Pulmonary artery endothelial cell (primary cell): ENCODE results near the gene ANK3. TPM values are rescaled to one million over a fixed set of nuclear protein-coding genes. Genes with fewer than 3 reads are reported as not detected.

ENCODE experiments used
- DNase-seq: peaks from one replicate; pipeline ENCODE4 v3.0.0-alpha.2; 2011; ENCODE audit warnings: low read depth, low spot score
- total RNA-seq: library from RNA; depleted of rRNA; stranded (reverse); fragments of >200 nt; gene quantifications from 2 replicates; pipeline ENCODE4 v1.2.3, GENCODE V29; 2014

The ANK3 gene
- total RNA-seq, 1 donor from 2014 or later, result 12.4 TPM

DNA sequence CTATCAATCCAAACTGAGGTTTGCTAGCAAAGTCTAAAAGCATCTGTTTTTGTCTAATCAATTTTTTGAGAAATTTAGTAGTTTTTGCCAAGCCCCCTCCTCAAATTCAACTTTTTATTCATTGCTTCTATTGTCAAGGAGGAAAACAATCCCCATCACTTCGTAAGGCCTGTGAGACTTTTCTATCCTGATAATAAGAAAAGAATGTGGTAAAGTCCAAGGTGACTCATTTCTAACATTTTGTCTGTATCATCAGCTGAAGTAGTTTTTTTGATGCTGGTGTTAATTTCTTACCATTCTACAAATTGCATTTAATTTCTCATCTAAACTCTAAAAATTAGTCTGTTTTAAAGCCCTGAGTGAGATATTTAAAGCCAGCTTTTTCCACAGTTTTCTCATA lies 11.7 kb downstream of the ANK3 start:
- no peak for DNase-seq

DNA sequence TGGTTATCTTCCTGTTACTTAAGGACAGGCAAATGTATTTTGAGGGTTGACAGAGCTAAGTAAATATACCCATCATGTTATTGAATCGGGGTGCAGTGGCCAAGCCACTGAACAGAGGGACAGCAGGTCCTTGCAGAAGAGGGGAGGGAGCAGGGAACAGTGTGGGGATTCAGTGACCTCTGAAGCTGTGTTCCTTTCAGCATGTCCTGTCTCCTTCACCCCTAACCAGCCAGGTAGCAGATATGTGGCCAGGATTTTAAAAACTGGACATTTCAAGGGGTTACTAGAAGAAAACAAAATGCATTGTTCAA lies 12.7 kb downstream of the ANK3 start:
- no peak for DNase-seq

DNA sequence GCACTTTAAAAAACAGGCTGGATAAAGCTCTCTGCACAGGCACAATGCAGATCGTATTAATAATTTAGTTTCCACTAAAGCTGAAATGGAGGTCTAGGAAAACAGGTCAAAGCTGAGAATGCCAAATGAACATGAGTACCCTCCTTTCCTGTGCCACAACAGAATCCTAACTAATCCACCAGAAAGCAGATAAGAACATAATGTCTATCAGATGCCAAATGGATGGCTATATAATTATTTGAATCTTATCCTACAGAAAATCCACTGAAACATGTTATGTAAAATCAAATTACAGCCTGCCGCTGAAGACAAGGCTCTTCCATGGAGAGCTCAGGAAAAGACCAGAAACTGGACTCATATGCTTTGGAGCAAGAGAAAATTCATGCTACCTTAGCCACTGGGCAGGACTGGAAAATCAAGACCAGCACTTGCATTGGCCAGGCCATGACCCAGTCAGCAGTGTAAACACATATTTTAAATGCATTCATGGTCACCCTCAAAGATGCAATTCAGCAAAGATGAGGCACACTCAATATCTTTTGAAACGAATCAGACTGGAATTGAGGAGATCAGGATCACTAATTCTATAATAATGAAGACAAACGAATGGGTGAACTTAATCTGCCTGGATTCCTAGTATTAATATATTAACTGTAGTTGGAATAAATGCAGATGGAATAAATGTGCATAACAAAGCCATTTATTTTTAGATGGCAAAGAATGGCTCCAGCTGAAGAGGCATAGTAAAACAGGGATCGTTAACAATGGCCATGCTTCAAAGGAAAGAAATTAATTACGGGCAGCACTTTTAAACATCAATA lies 13.2 kb downstream of the ANK3 start:
- no peak for DNase-seq

DNA sequence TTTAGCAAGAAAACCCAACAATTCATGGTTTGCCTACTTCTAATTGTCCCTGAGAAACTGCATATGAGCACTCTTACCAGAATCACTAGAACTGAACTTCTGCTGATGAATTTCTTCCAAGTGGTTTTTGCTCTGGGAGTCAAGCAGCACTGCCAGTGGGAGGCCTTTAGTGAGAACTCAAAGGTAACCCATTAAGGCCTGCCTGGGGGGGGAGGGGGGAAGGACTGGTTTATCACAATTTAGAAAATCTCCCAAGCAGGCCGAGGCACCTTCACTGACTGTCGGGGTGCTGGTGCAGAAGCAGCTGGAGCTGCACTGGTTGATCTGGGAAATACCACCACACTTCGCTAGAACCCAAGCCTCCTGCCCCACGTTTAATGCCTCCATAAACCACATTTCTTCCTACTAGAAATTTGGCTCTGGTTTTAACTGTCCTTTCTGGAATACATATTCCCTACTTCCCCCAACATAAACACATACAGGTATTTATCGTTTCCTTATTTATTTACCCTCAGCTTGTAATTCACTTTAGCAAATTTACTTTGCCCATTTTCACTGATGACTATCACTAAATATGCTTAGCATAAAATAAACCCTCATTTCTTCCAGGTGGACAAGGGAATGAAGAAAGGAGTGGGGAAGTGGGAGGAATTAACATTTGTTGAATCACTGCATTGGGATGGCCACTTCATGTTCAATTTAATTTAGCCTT lies 14.2 kb downstream of the ANK3 start:
- DNase-seq, result no peak

DNA sequence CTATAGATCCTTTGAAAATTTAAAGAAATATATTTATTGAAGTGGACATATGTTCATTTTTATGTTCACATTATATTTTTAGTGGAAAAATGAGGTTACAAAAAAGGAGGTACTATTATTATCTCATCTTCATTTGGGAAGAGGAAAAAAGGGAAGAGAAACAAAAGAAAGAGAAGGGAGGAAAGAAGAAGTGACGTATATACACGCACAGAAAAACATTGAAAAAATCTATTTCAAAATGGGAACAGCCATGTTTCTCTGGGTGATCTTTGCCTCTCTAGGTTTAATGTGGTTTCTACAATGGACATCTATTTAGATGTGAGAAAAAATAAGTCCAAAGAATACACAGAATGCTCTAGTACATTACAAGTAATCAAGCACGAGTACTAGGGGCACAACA lies 14.8 kb downstream of the ANK3 start:
- no peak for DNase-seq

DNA sequence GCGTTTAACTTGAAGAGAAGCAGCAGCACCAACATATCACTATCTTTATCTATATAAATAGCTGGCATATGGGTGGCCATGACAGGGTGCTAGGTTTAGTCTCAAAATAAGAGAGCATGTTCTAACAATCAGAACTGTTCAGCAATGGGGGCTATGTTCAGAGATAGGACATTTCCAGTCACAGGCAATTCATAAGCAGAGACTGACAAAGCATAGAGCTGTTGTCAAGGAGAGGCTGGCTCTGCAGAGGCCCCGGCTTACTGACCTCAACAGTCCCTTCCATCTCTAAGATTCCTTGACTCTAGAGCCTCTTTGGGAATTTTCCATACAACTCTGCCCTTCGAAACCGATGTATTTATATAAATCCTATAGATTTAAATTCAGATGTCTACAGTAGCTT lies 17.2 kb downstream of the ANK3 start:
- DNase-seq, result no peak

DNA sequence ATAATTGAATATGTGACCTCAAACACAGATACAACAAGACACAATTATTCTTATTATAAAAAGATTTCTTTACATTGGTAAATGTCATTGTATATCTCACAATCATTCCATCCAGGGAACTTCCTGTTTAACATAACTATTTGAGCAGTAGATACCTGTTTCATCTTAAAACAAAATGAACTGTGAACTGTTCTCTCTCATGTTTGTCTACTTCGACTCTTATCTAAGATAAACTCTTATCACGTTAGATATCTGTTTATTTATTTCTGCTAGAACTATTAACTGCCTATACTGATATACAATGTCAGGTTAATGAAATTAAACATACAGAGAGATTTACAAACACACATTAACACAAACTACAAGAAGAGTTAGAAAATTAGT lies 20.1 kb downstream of the ANK3 start:
- DNase-seq, result no peak

DNA sequence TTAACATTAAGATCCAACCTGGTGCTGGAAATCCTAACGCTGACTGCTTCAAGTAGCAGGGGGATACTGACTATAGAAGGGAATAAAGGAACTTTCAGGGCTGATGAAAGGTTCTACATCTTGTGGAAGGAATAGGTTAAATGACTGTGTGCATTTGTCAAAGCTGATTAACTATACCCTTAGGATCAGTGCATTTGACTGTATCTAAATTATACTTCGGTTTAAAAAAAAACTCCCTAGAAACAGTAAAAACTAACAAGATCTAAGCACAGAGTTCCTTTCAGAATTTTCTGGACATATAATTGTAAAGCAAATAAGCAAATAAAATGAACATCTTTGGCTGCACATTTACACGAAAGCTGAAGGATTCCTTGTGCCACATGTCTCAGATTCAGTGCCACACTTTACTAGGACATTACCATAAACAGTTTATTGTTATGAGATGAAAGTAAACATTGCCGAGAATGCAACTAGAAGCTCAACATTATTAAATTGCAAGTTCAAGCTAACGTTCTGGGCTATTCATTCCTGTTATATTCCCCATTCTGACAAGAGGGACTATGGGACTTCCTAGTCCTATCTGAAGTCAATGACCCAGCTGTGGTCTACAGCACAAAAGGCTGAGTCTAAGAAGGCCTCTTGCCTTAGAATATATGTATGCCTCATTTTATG lies 20.7 kb downstream of the ANK3 start:
- no peak for DNase-seq

DNA sequence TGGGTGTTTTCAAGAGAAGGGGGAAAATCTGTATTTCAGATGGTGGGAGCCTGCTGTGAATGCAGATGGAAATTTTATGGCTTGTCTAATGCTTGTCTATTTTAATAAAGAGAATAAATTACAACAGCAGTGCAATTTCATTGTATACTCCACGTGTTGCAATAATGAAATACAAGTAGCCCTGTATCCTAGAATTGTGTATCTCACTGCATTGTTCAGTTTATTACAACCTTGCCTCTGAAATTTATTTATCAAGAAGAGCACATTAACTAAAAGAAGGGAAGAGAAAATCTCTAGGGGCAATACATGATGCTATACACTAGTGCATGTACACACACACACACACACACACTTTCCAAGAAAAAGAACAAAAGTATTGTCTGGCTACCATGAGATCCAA lies 21.8 kb downstream of the ANK3 start:
- DNase-seq, result no peak

DNA sequence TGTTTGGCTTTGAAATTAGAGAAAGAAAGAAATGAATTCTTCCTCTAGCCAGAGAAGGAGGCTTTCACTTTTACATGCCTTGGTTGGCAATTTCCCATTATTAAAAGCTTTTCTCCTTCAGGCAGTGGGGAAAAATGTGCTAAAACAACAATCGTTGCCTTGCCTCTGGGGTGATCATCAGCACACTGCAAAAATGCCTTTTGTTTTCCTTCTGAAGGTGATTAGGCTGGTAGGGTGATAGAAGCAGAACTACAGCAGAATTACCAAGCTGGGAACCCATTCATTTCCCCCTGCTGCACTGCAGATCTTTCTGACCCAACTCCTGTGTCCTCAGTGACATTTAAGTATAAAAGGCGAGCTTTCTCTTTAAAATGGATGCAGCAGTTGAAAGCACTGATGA lies 22.2 kb downstream of the ANK3 start:
- no peak for DNase-seq

DNA sequence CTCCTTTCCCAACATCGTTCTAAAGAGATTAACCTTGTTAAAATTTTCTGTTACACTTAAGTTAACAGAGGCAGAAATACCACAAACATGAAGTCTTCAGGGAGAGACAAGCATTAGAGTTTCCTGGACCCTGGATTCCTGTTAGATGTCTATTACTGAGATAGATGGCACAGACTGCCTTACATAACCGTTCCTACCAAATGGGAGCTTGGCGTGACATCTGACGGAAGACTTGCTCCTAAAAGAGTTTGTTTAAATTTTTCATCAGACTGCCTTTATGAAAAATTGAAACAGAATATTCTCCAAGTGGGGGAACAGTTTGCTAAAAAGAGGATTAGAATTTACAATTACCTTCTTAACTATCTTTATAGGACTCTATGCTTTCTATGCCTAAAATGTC lies 22.7 kb downstream of the ANK3 start:
- DNase-seq, result no peak

DNA sequence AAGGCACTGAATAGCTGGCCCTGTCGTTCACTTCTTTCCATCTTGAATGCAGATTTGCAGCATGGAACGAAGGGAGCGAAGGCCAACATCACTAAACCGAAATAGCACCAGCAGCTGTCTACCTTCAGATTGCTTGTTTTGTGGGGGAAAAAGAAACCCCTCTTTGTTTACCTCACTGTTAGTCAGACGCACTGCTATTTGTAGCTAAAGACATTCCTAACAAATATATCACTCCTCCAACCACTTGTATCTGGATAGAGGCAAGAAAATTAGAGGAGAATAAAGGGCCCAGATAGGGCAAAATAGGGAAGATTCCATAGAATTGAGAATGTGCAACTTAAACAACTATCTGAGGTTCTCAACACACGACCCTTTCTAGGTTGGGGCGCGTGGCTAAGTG lies 26.5 kb downstream of the ANK3 start:
- no peak for DNase-seq

DNA sequence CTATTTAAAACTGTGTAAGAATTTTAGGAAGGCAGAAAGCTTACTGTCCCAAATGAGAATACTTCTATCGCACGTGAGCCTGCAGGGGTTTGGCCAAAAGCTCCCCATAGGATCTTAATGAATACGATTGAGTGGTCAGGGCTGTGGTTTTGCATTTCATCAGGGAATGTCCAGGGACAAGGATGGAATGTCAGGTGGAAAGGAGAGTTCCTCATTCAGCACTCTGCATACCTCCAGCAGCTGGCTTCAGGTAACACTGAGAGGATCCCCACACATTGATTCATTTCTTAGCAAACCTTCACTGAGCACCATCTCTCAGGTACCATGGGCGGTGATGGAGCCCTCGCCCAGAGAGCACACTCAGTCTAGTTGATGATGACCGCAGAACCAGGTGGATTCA lies 27.2 kb downstream of the ANK3 start:
- no peak for DNase-seq

DNA sequence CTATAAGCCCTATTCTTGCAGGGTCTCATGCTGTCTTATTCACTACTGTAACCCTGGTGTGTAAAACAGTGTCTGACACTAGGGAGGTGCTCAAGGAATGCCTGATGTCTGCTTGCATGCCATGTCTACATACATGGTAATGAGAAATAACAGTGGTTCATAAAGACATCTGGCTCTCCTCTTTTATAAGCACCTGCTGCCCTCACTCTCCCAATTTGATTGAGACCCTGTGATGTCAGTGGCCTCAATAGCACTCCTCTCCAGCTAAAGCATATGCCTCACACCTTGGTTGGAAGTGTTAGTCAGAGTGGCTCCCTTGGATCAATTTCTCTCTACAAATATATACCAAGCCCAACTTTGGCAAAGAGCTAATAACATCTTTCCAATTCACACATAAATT lies 30.6 kb downstream of the ANK3 start:
- no peak for DNase-seq

DNA sequence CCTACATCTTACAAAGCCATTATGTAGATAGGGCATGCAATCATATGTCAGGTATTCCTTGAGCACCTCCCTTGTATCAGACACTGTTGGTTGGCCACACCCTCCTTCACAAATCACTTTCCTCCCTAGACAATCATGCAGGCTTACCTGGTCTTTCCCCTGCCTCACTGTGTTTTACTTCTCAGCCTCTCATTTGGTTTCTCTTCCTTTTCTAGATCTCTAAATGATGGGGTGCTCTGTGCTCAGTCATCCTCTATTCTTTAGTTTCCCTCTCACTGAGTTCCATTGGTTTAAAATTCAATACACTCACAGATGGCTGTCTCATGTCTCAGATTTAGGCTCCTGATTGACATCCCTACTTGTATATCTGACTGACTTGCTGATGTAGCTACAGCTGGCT lies 31.4 kb downstream of the ANK3 start:
- DNase-seq, result no peak

DNA sequence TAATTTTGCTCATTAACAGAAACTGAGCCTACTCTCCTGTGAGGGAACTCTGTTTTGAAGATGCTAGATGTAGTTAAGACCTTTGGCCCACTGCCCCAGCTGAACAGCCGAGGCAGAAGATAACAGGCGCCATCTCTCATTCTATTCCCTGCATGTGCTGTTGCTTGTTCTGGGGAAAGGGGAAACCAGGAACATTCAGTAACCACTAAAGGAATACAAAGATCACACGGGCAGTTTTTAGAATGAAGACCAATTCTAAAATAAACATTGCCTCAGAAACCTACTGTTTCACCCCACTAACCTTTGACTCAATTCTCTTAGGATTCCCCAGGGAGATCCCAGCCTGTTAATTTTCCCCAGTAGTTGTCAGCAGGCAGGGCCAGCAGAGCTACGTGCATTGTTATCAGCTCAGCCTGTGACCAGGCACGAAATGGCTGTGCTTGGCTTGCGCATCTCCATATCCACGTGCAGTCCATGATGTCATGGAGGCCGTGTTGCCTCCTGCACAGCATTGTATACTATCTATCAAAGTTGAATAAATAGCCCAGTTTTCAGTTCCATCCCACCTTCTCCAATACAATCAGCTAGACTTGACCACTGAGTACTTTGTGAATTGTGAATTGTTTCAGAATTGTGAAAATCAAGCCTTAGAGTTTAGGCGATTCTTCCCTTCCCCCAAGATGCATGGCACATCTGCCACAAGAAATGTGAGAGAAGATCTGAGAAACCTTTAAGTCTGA lies 36.0 kb downstream of the ANK3 start:
- no peak for DNase-seq

DNA sequence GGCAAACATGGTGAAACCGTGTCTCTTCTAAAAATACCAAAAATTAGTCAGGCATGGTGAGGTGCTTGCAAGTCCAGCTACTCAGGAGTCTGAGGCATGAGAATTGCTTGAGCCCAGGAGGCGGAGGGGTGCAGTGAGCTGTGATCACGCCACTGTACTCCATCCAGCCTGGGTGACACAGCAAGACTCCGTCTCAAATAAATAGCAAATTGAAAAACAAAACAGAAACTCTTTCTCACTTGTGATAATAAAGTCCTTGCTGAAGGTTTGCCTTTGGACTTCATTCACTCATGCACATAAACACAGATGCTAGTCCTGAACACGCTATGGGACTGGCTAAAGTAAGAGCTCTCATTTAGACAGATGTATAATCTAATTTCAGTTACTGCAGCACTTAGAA lies 37.6 kb downstream of the ANK3 start:
- no peak for DNase-seq

DNA sequence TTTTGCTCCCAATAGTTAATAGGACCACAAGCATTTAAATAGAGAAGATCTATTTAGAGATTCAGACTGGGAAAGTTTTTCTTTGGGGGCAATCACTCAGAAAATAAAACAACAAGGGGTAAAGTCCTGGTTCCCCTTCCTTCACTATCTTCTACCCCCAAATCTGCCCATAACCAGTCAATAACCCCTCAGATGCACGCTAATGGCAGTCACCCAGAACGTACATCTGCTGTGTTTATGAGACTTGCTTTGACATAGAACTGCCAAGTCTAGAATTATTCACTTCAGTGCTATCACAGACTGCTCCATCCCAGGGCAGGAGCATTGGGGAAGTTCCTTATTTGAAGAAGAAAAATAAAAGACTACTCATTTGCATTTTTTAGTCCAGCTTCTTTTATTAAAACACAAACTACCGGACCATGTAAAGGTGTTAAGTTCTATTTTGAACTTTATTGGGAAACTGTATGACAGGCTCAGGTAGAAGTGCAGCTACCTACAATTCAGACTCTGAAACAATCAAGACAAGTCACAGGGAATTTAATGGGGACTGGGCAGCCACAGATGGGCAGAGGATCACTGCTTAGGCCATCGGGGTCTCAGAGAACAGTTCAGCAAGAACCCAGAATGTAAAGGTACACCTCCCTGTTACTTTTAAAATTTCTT lies 38.4 kb downstream of the ANK3 start:
- DNase-seq, result no peak

DNA sequence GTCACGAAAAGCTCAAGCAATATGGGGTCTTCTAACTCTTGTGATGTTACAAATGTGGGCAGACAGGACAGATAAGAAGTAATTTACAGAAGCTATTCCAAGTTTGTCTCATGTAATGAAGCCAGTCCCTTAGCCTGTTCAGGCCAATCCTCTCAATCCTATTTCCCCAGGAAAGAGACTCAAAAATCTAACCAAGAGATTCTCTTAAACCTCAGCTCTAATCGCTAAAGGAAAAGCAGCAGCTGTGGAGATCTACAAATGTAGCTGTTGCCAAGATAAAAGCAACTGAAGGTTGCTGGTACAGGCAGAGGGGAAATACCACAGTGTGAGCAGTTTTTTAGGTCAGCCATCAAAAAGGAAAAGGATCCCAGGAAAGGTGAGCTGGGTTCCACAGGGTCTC lies 39.3 kb downstream of the ANK3 start:
- no peak for DNase-seq

DNA sequence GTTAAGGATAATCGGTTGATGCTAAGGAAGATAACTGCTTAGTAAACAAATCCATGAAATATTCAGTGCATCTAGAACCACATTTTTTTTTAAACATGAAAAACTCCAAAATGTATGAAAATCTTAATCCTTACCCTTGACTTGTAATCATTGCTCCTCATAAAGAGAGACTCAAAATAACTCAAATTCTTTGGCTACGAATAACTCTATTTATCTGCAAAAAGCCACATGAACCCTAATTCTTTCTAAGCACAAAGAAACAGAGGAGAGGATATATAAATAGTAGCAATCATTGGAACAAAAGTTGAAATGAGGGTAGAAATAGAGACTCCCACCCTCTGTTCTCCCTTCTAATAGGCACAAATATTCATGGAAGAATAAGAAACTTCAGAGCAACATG lies 40.2 kb downstream of the ANK3 start:
- DNase-seq, result no peak

DNA sequence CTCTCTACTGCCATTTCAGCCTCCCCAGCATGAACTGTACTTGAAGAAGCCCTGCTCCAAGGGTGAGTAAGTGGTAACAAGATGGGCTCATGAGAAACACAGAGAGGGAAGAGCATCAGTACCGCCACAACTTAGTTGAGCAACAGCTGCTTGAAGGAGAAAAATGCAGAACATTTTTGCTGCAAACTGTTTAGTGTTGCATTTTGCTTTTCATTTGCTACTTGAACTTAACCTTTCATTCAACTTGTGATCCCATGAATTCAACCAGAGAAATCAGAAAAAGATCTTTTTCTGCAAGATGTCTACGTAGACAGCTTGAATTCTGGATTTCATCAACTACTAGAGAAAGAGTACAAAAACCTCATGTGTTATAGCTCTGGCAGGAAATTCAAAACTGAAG lies 40.7 kb downstream of the ANK3 start:
- DNase-seq, result no peak

DNA sequence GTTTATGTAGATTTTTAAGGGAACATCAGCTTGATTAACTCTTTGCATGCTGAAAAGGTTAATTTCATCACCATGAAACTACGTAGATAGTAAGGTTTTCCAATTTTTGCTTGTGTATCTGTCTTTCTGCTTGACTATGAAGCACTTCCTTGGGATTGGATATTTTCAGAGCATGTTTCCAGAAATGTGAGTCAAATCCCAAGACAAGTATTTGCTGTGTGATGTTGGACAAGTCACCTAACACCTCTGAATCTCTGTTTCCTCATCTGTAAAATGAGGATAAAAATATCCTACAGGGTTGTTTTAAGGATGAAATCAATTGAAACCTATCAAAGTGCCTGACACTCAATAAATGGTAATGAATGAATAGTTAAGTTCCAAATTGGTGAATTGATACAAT lies 42.4 kb downstream of the ANK3 start:
- no peak for DNase-seq
